Neural crest cell (in vitro differentiated cells): Measurements from ENCODE around the gene RPLP1. TPM values are rescaled to one million over a fixed set of nuclear protein-coding genes. Genes with fewer than 3 reads are reported as not detected.
A peak's percentile ranks its signal among the peaks of the same experiment; 100 is the strongest.

Experiments
- DNase-seq: peaks from one replicate; pipeline ENCODE4 v3.0.0; 2021; ENCODE audit warnings: low read depth, mixed read lengths, low spot score
- H3K27ac Mint-ChIP-seq: one replicate; pipeline ENCODE4 v1.8.0; 2021; ENCODE audit warnings: mild to moderate bottlenecking, mixed read lengths; ENCODE audit not compliant: unreplicated experiment
- H3K27me3 Mint-ChIP-seq: 2 replicates; pipeline ENCODE4 v1.8.0; 2021; ENCODE audit warnings: low read depth, mild to moderate bottlenecking, mixed read lengths
- H3K36me3 Mint-ChIP-seq: 2 replicates; pipeline ENCODE4 v1.8.0; 2021; ENCODE audit warnings: low read depth, mild to moderate bottlenecking, mixed read lengths
- H3K4me1 Mint-ChIP-seq: 2 replicates; pipeline ENCODE4 v1.8.0; 2021; ENCODE audit warnings: mixed read lengths
- H3K4me3 Mint-ChIP-seq: one replicate; pipeline ENCODE4 v1.8.0; 2021; ENCODE audit warnings: mild to moderate bottlenecking, mixed read lengths
- H3K9me3 Mint-ChIP-seq: 2 replicates; pipeline ENCODE4 v1.8.0; 2021; ENCODE audit warnings: mixed read lengths
- total RNA-seq: library from RNA; stranded (reverse); gene quantifications from 2 replicates; pipeline ENCODE4 v1.2.1, GENCODE V29; 2021
- TF ChIP-seq, protein P1 (sequence below): fragments of 200-600 bp; sonication (generic); conservative IDR thresholded peaks from 2 replicates; pipeline ENCODE4 v1.5.0; 2021; ENCODE audit warnings: antibody characterized with exemption, mild to moderate bottlenecking

Gene RPLP1
- total RNA-seq, 1 donor from 2014 or later, result 1,595 TPM

DNA sequence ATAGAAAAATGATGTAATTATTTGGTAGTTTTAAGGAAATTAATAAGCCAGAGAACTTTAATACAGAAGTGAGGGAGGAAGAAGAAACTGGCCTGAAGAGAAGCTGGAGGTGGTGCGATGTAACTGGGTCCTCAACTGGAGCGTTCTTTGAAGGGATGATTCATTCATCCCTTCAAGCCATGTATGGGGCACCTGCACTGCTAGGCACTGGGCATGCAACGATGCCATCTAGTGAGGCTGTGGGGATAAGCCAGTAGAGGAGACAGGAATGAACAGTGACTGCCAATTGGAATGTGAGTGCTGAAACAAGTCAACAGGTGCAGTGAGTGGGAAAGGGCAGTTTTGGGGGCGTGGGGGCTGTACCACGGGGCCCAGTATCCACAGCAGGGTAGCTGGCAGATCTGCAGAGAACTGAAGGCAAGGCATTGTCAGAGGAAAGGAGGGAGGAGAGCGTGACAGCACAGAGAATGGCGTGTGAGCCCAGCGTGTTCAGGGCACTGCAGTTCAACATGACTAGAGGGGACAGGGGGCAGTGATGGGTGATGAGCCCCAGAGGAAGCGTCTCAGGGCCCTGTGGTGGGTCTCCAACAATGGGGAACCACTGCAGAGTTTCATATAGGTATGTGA, 42.3 kb upstream of the RPLP1 start:
- Mint-ChIP-seq H3K27ac (no peak overlapping the region), H3K27me3 (no peaks in the 10 kb centered on the region), H3K9me3 (no peaks in the 10 kb centered on the region), H3K36me3 (no peaks in the 10 kb centered on the region), H3K4me3 (no peak overlapping the region), H3K4me1 (peaks cover 16% of the 10 kb centered on the region)
- TF ChIP-seq, protein P1, sequence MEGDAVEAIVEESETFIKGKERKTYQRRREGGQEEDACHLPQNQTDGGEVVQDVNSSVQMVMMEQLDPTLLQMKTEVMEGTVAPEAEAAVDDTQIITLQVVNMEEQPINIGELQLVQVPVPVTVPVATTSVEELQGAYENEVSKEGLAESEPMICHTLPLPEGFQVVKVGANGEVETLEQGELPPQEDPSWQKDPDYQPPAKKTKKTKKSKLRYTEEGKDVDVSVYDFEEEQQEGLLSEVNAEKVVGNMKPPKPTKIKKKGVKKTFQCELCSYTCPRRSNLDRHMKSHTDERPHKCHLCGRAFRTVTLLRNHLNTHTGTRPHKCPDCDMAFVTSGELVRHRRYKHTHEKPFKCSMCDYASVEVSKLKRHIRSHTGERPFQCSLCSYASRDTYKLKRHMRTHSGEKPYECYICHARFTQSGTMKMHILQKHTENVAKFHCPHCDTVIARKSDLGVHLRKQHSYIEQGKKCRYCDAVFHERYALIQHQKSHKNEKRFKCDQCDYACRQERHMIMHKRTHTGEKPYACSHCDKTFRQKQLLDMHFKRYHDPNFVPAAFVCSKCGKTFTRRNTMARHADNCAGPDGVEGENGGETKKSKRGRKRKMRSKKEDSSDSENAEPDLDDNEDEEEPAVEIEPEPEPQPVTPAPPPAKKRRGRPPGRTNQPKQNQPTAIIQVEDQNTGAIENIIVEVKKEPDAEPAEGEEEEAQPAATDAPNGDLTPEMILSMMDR, result no peak
- no peak for DNase-seq

DNA sequence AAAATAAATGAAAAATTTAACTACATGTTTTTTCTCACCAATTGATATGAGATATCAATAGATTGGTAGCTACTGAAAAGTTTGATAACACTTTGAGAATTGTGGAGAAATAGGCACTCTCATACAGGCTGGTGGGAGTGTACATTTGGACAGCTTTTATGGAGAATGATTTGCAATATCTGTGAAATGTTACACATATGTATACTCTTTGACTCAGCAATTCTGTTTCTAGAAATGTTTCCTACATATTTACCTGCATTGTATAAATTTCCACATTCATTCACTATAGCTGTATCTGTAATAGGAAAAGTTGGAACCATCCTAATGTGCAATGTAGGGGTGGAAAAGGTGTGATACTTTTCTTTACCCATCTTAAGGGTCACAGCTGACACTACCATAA, 40.3 kb upstream of the RPLP1 start:
- Mint-ChIP-seq H3K27me3 (no peaks in the 10 kb centered on the region), H3K9me3 (no peaks in the 10 kb centered on the region), H3K36me3 (no peaks in the 10 kb centered on the region), H3K4me1 (peaks cover 27% of the 10 kb centered on the region), H3K27ac (no peak overlapping the region), H3K4me3 (peak overlapping the region; percentile 85)
- TF ChIP-seq, protein P1, result no peak
- DNase-seq, result no peak

DNA sequence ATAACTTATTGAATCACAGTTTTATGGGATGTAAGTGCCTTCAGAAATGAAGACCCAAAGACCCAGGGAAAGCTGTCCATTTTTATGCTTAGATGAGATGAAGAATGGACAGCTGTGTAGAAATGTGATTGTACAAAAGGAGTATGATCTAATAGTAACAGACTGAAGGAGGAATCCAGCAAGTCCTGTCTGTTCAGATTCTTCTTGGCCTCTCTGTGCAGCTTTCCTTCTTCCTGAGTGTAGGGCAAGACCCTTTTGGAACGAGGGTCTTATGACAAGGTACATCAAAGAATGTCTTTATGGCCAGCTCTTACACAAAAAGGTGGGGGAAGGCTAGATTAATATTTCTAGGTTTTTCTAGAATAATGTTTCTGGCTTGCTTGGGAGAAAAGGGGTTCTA, 39.9 kb upstream of the RPLP1 start:
- no peak for DNase-seq

DNA sequence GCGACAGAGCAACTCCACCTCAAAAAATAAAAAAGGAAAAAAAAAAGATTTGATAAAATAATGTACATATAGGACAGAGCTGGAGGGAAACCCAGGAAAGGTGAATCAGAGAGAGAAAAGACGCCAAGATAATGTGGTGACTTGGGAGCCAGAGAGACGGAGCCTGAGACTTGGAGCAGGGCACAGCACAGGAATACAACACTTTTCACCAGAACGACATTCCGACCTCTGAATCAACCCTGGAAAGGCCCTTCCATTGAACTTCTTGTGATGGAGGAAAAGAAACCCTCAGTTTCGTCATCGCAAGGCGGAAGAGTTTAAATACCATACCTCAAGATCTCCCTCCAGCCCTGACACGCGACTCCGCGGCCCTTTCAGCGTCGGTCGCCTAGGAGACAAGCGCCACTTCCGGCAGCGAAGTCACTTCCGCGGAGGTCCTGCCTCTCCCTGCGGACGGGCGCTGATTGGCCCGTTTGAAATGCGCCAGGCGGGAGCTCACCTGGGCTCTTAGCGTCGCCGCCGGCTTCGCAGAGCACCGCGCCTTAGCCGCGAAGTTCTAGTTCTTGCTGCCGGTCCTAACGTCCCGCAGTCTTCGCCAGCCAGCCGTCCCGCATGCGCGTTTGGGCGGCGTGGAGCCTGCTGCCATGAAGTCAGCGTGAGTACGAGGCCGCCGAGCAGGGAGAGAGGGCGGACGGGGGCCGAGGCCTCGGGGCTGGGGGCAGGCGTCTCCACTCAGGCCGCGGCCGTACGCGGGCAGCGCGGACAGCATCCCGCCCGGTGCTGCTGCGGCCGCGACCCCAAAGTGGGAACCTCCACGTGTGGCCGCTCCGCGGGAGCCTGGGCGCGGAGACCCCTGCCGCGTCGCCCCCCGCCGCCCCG, 38.6 kb upstream of the RPLP1 start, which contains the start of gene KIF23:
Gene KIF23 (plus strand): TSS at position 528 of the 879 bp plus-strand sequence. CDS start 117 bp downstream, at position 645.
- peaks cover 4% of the 10 kb centered on the region for H3K36me3 Mint-ChIP-seq
- TF ChIP-seq, protein P1, result no peak
- no peaks in the 10 kb centered on the region for H3K9me3 Mint-ChIP-seq
- peaks cover 37% of the 10 kb centered on the region for H3K4me1 Mint-ChIP-seq
- peak; percentile 76 for DNase-seq
- peak within 1 kb of the TSS; percentile 96 for H3K27ac Mint-ChIP-seq
- H3K27me3 Mint-ChIP-seq, result no peaks in the 10 kb centered on the region
- peak within 1 kb of the TSS; percentile 92 for H3K4me3 Mint-ChIP-seq

More for the DNA sequence above, 39.9 kb upstream of the RPLP1 start:
- Mint-ChIP-seq H3K27me3 (no peaks in the 10 kb centered on the region), H3K9me3 (no peaks in the 10 kb centered on the region), H3K4me1 (peaks cover 32% of the 10 kb centered on the region), H3K27ac (no peak overlapping the region), H3K4me3 (peak overlapping the region; percentile 85), H3K36me3 (no peaks in the 10 kb centered on the region)
- TF ChIP-seq, protein P1, result no peak

GRCh38 chr15:69414701-69415167, 37.9 kb upstream of the RPLP1 start:
- H3K27ac Mint-ChIP-seq, result peak overlapping the region; percentile 59
- peaks cover 10% of the 10 kb centered on the region for H3K36me3 Mint-ChIP-seq
- no peaks in the 10 kb centered on the region for H3K27me3 Mint-ChIP-seq
- peak; percentile 35 for DNase-seq
- TF ChIP-seq, protein P1, result no peak
- no peaks in the 10 kb centered on the region for H3K9me3 Mint-ChIP-seq
- H3K4me3 Mint-ChIP-seq, result peak overlapping the region; percentile 92
- peaks cover 42% of the 10 kb centered on the region for H3K4me1 Mint-ChIP-seq
